ENCODE measurements around the gene PHLPP1.

DNA sequence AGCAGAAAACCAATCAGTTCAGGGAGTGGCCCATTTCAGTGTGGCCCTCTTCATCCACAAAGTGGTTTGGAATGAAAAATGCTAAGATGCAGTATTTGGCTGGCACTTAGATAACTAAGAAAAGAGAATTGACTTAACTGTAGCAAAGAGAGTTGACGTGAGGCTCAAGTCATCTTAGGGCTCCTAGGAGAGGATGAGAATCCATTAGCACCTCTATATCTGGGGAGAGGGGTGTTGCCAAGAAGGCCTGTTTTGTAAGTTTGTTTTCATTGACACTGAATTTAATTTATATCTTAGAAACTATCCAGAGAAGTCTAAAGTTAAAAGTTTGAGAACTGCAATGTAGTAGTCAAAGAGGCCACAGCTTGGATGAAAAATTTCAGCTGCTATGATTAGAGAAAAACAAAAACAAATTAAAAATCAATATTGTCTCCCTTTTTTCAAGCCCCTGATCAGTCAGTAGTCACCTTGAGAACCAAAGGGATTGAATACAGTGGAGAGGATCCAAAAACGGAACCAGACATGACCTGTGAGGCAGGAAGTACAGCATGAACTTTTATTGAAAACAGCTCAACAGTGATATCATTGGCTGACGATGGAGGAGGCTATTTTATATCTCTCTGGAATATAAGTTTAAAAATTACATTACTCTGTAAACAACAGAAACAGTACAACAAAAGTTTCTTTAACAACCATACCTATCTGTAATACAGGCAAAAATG is 52.7 kb downstream of the PHLPP1 start:
- TF ChIP-seq EZH2 (optimal IDR thresholded peaks at IDR 0.05; ENCODE audit: low read depth, low read length): no peak
- TF ChIP-seq, protein P1, sequence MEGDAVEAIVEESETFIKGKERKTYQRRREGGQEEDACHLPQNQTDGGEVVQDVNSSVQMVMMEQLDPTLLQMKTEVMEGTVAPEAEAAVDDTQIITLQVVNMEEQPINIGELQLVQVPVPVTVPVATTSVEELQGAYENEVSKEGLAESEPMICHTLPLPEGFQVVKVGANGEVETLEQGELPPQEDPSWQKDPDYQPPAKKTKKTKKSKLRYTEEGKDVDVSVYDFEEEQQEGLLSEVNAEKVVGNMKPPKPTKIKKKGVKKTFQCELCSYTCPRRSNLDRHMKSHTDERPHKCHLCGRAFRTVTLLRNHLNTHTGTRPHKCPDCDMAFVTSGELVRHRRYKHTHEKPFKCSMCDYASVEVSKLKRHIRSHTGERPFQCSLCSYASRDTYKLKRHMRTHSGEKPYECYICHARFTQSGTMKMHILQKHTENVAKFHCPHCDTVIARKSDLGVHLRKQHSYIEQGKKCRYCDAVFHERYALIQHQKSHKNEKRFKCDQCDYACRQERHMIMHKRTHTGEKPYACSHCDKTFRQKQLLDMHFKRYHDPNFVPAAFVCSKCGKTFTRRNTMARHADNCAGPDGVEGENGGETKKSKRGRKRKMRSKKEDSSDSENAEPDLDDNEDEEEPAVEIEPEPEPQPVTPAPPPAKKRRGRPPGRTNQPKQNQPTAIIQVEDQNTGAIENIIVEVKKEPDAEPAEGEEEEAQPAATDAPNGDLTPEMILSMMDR (IDR thresholded peaks at IDR 0.05; ENCODE audit: low read length): no peak
